DOHH2 (cell line): ENCODE results near the gene EEPD1.
A peak's percentile ranks its signal among the peaks of the same experiment; 100 is the strongest.

Experiments
- H3F3A ChIP-seq: fragments of 200-600 bp; sonication (generic), shearing (Covaris generic); 2 replicates; pipeline ENCODE4 v1.6.0; 2016; ENCODE audit warnings: antibody characterized with exemption, mild to moderate bottlenecking; ENCODE audit not compliant: control insufficient read depth, insufficient read depth
- H3K27ac ChIP-seq: fragments of 200-600 bp; sonication (generic); 2 replicates; pipeline ENCODE4 v1.5.1; 2014; ENCODE audit warnings: low read depth, mild to moderate bottlenecking, low read length, moderate library complexity
- H3K27me3 ChIP-seq: fragments of 200-600 bp; sonication (generic); 2 replicates; pipeline ENCODE4 v1.6.1; 2014; ENCODE audit warnings: mild to moderate bottlenecking, low read length, mixed read lengths; ENCODE audit not compliant: control insufficient read depth
- H3K36me3 ChIP-seq: fragments of 200-600 bp; sonication (generic); 2 replicates; pipeline ENCODE4 v1.6.1; 2014; ENCODE audit warnings: mild to moderate bottlenecking, low read length, moderate library complexity, mixed read lengths; ENCODE audit not compliant: control insufficient read depth
- H3K4me1 ChIP-seq: fragments of 200-600 bp; sonication (generic); 2 replicates; pipeline ENCODE4 v1.6.1; 2014; ENCODE audit warnings: mild to moderate bottlenecking, low read length, mixed read lengths; ENCODE audit not compliant: control insufficient read depth
- H3K4me2 ChIP-seq: fragments of 200-600 bp; sonication (generic); 2 replicates; pipeline ENCODE4 v1.6.0; 2014; ENCODE audit warnings: mild to moderate bottlenecking, low read length, moderate library complexity
- H3K4me3 ChIP-seq: fragments of 200-600 bp; sonication (generic); 2 replicates; pipeline ENCODE4 v1.5.1; 2014; ENCODE audit warnings: mild to moderate bottlenecking, low read length, mixed read lengths
- H3K79me2 ChIP-seq: fragments of 200-600 bp; sonication (generic); 2 replicates; pipeline ENCODE4 v1.6.1; 2014; ENCODE audit warnings: mild to moderate bottlenecking, low read length, mixed read lengths; ENCODE audit not compliant: control insufficient read depth
- H3K9me2 ChIP-seq: fragments of 200-600 bp; sonication (generic); replicated peaks from 2 replicates; pipeline ENCODE4 v1.6.1; 2014; ENCODE audit warnings: mild to moderate bottlenecking, low read length, mixed read lengths; ENCODE audit not compliant: control insufficient read depth
- H3K9me3 ChIP-seq: fragments of 200-600 bp; sonication (generic); 2 replicates; pipeline ENCODE4 v1.6.1; 2014; ENCODE audit warnings: antibody characterized with exemption, low read length, mixed read lengths; ENCODE audit not compliant: control insufficient read depth, insufficient read depth
- H4K20me1 ChIP-seq: fragments of 200-600 bp; sonication (generic); 2 replicates; pipeline ENCODE4 v1.6.0; 2014; ENCODE audit warnings: low read depth, mild to moderate bottlenecking, antibody characterized with exemption, low read length, moderate library complexity; ENCODE audit not compliant: control insufficient read depth, insufficient read depth
- EZH2phosphoT487 ChIP-seq: fragments of 200-600 bp; sonication (generic); IDR thresholded peaks from 2 replicates; pipeline ENCODE4 v1.6.1; 2017; ENCODE audit warnings: borderline replicate concordance, mild to moderate bottlenecking, antibody characterized with exemption, low read length, moderate library complexity, mixed read lengths
- TF ChIP-seq, protein P1 (sequence below): fragments of 200-600 bp; sonication (generic); IDR thresholded peaks from one replicate; pipeline ENCODE4 v1.5.1; 2014; ENCODE audit warnings: antibody characterized with exemption, mild to moderate bottlenecking, low read depth, low read length; ENCODE audit not compliant: poor library complexity, severe bottlenecking

Gene EEPD1

GRCh38 chr7:36175886-36176285, 22.8 kb downstream of the EEPD1 start:
- H3K27ac ChIP-seq: peak overlapping the region; percentile 62
- H3F3A ChIP-seq: peaks cover 14% of the 10 kb centered on the region; the same call in 1 of the 2 replicates
- H3K9me2 ChIP-seq: no peaks in the 10 kb centered on the region
- peak overlapping the region; percentile 50 for H3K4me2 ChIP-seq
- peaks cover 100% of the 10 kb centered on the region for H3K79me2 ChIP-seq
- peak overlapping the region; percentile 22 for H3K4me3 ChIP-seq
- peaks cover 96% of the 10 kb centered on the region for H3K4me1 ChIP-seq
- H4K20me1 ChIP-seq: no peaks in the 10 kb centered on the region
- TF ChIP-seq EZH2phosphoT487: no peak
- TF ChIP-seq, protein P1, sequence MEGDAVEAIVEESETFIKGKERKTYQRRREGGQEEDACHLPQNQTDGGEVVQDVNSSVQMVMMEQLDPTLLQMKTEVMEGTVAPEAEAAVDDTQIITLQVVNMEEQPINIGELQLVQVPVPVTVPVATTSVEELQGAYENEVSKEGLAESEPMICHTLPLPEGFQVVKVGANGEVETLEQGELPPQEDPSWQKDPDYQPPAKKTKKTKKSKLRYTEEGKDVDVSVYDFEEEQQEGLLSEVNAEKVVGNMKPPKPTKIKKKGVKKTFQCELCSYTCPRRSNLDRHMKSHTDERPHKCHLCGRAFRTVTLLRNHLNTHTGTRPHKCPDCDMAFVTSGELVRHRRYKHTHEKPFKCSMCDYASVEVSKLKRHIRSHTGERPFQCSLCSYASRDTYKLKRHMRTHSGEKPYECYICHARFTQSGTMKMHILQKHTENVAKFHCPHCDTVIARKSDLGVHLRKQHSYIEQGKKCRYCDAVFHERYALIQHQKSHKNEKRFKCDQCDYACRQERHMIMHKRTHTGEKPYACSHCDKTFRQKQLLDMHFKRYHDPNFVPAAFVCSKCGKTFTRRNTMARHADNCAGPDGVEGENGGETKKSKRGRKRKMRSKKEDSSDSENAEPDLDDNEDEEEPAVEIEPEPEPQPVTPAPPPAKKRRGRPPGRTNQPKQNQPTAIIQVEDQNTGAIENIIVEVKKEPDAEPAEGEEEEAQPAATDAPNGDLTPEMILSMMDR: no peak
- peaks cover 73% of the 10 kb centered on the region for H3K36me3 ChIP-seq
- no peaks in the 10 kb centered on the region for H3K27me3 ChIP-seq
- no peaks in the 10 kb centered on the region for H3K9me3 ChIP-seq

GRCh38 chr7:36176697-36177096, 23.6 kb downstream of the EEPD1 start:
- peaks cover 72% of the 10 kb centered on the region for H3K36me3 ChIP-seq
- H3K9me2 ChIP-seq: no peaks in the 10 kb centered on the region
- peaks cover 100% of the 10 kb centered on the region for H3K79me2 ChIP-seq
- TF ChIP-seq, protein P1: no peak
- TF ChIP-seq EZH2phosphoT487: no peak
- no peaks in the 10 kb centered on the region for H3K27me3 ChIP-seq
- no peak overlapping the region for H3K4me2 ChIP-seq
- H3K4me1 ChIP-seq: peaks cover 96% of the 10 kb centered on the region
- H4K20me1 ChIP-seq: no peaks in the 10 kb centered on the region
- H3K4me3 ChIP-seq: no peak overlapping the region
- no peaks in the 10 kb centered on the region for H3K9me3 ChIP-seq
- peak overlapping the region; percentile 62 for H3K27ac ChIP-seq
- H3F3A ChIP-seq: peaks cover 19% of the 10 kb centered on the region

GRCh38 chr7:36180121-36180520, 27.1 kb downstream of the EEPD1 start:
- Histone ChIP-seq H3K4me1 (peaks cover 98% of the 10 kb centered on the region), H3K4me3 (0 out of 2 replicates have a peak overlapping the region, but pooled peaks have one; percentile 37), H3K9me3 (no peaks in the 10 kb centered on the region), H3K27me3 (no peaks in the 10 kb centered on the region), H3K79me2 (peaks cover 100% of the 10 kb centered on the region), H3K36me3 (peaks cover 66% of the 10 kb centered on the region), H3K9me2 (no peaks in the 10 kb centered on the region), H3K4me2 (peak overlapping the region; percentile 95), H4K20me1 (no peaks in the 10 kb centered on the region), H3F3A (peaks cover 27% of the 10 kb centered on the region), H3K27ac (peak overlapping the region; percentile 97)
- TF ChIP-seq EZH2phosphoT487: no peak
- TF ChIP-seq, protein P1: no peak

DNA sequence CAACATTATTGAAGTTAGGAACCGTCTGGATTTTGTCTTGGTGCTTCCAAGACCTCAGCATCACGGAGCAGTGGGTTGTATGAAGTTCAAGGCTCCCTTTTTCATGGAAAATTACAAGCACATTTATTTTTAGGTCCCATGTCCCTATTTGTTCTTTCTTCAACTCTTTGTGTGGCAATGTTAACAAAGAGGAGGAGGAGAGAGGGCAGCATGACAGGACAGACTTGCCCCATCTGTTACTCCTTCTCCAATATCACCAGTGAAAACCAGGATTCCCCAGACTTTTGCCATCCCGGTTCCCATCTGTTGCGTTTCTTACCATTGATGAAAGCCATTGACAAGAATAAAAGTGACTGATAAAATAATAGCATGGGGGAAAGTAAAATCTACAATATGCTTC, 28.6 kb downstream of the EEPD1 start:
- Histone ChIP-seq H3F3A (peaks cover 36% of the 10 kb centered on the region), H3K4me1 (peaks cover 98% of the 10 kb centered on the region), H3K9me3 (no peaks in the 10 kb centered on the region), H4K20me1 (no peaks in the 10 kb centered on the region), H3K27ac (peak overlapping the region; percentile 97), H3K36me3 (peaks cover 64% of the 10 kb centered on the region), H3K79me2 (peaks cover 100% of the 10 kb centered on the region), H3K4me2 (peak overlapping the region; percentile 95), H3K27me3 (no peaks in the 10 kb centered on the region), H3K4me3 (peak overlapping the region; percentile 37), H3K9me2 (no peaks in the 10 kb centered on the region)
- TF ChIP-seq, protein P1: peak; percentile 1
- no peak for TF ChIP-seq EZH2phosphoT487
